Effector memory CD4-positive, alpha-beta T cell (primary cell): ENCODE measurements around the gene LMAN1.

Source experiments
- DNase-seq, 3 donors: peaks; one replicate each; pipeline ENCODE4 v3.0.0-alpha.2; 2020
- H3K27ac ChIP-seq: 2 replicates; pipeline ENCODE4 v1.7.0; 2013; ENCODE audit warnings: mild to moderate bottlenecking, low read length, moderate library complexity; ENCODE audit not compliant: insufficient read depth, poor library complexity, severe bottlenecking
- H3K27me3 ChIP-seq: replicated peaks from 2 replicates; pipeline ENCODE4 v1.7.0; 2013; ENCODE audit warnings: mild to moderate bottlenecking, low read length; ENCODE audit not compliant: insufficient read depth, control insufficient read depth, poor library complexity, severe bottlenecking
- H3K36me3 ChIP-seq: 2 replicates; pipeline ENCODE4 v1.7.0; 2013; ENCODE audit warnings: mild to moderate bottlenecking, low read length, moderate library complexity; ENCODE audit not compliant: control insufficient read depth, insufficient read depth
- H3K4me1 ChIP-seq: 2 replicates; pipeline ENCODE4 v1.7.0; 2013; ENCODE audit warnings: low read length, mild to moderate bottlenecking; ENCODE audit not compliant: control insufficient read depth, insufficient read depth, poor library complexity, severe bottlenecking
- H3K4me3 ChIP-seq: 2 replicates; pipeline ENCODE4 v1.7.0; 2013; ENCODE audit warnings: low read length, low read depth, mild to moderate bottlenecking; ENCODE audit not compliant: insufficient read depth, poor library complexity, severe bottlenecking
- H3K9me3 ChIP-seq: 2 replicates; pipeline ENCODE4 v1.7.0; 2013; ENCODE audit warnings: mild to moderate bottlenecking, low read length, moderate library complexity; ENCODE audit not compliant: control insufficient read depth

Gene LMAN1

DNA sequence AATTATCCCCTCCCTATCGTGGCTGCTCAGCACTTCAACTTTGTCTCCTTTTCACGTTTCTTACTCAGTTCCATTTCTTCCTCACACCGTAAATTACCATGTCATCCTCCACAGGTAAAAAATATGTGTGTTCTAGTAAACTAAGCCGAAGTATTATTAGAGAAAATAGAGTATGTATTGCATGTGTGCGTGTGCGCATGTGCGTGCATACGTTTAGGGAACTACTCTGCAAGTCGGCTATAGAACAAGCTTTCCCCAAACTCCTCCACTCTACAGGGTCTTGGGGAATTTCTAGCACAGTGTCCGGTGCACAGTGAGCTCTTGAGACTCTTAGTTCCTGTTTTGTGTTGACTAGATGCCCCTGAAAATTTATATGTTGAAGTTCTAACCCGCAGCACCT is 76.7 kb downstream of the LMAN1 start:
- no peak overlapping the region for H3K4me3 ChIP-seq
- H3K4me1 ChIP-seq, result no peaks in the 10 kb centered on the region
- DNase-seq, result no peak
- peaks cover 11% of the 10 kb centered on the region for H3K27me3 ChIP-seq
- no peaks in the 10 kb centered on the region for H3K9me3 ChIP-seq
- no peak overlapping the region for H3K27ac ChIP-seq
- no peaks in the 10 kb centered on the region for H3K36me3 ChIP-seq

DNA sequence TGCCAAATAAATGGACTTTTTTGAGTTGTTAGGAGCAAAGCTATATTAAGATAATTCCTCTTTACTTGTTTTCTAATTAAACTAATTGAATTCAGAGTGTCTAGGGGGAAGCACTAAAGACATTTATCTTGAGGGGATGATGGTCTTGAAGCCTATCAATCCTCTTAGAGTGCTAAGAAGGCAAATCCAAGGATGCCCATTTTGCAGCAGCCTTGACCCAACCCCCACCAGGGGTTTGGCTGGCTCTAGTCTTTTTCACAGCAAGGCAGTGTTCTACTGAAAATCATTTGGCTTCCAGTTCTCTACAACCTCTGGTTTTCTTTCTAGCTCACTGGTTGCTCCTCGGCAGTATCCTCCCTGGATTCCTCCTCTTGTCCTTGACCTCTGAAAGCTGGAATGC is 79.3 kb downstream of the LMAN1 start:
- H3K27me3 ChIP-seq, result peaks cover 8% of the 10 kb centered on the region
- H3K4me3 ChIP-seq, result no peak overlapping the region
- H3K9me3 ChIP-seq, result no peaks in the 10 kb centered on the region
- no peaks in the 10 kb centered on the region for H3K36me3 ChIP-seq
- no peak overlapping the region for H3K27ac ChIP-seq
- H3K4me1 ChIP-seq, result no peaks in the 10 kb centered on the region
- no peak for DNase-seq

GRCh38 chr18:59279193-59279592 is 79.9 kb downstream of the LMAN1 start:
- no peaks in the 10 kb centered on the region for H3K4me1 ChIP-seq
- H3K27ac ChIP-seq, result no peak overlapping the region
- H3K36me3 ChIP-seq, result no peaks in the 10 kb centered on the region
- H3K27me3 ChIP-seq, result peaks cover 13% of the 10 kb centered on the region
- DNase-seq, result no peak
- no peak overlapping the region for H3K4me3 ChIP-seq
- H3K9me3 ChIP-seq, result no peaks in the 10 kb centered on the region

GRCh38 chr18:59278793-59279192 is 80.3 kb downstream of the LMAN1 start:
- no peaks in the 10 kb centered on the region for H3K9me3 ChIP-seq
- no peak overlapping the region for H3K27ac ChIP-seq
- peaks cover 16% of the 10 kb centered on the region for H3K27me3 ChIP-seq
- H3K36me3 ChIP-seq, result no peaks in the 10 kb centered on the region
- no peaks in the 10 kb centered on the region for H3K4me1 ChIP-seq
- no peak for DNase-seq
- H3K4me3 ChIP-seq, result no peak overlapping the region
